Measurements from ENCODE around the gene RALGDS. TPM values are rescaled to one million over a fixed set of nuclear protein-coding genes. Genes with fewer than 3 reads are reported as not detected.

RALGDS gene
- total and polyA plus RNA-seq, 2 of the 13 experiments (the other 11 are each of a cell fraction or from before 2014, with no cell fraction given): 12.9 to 25.5 TPM

DNA sequence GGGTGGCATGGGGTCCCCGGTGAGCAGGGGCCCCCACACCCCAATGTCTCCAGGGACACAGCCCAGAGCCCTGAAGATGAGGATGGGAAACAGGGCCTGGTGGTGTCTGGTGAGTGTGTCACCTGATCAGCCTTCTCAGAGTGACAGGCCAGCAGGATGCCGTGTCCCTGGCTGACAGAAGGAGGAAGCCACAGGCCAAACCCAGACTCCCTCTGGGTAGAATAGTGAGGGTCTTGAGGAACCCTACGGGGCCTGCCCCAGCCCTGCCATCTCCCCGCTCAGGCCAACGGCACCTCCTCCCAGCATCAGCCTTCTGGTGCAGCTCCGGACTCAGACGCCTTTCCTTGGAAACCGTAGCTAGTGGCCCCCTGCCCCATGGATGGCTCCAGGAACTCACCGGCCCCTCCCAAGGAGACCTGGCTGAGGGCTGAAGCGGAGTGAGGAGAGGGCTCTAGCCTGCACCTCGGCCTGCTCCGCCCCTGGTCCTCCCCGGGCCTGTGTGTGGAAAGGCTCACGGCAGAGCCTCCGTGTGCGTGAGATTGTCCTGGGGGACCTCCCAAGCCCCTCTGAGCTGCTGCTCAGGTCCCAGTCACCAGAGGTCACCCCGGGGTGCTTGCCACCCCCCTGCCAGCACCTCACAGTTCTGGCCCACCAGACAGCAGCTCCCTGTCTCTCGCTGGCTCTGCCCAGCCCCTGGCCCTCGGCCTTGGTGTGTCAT, 6.0 kb downstream of the RALGDS start (continued):
- TF ChIP-seq, protein P1, sequence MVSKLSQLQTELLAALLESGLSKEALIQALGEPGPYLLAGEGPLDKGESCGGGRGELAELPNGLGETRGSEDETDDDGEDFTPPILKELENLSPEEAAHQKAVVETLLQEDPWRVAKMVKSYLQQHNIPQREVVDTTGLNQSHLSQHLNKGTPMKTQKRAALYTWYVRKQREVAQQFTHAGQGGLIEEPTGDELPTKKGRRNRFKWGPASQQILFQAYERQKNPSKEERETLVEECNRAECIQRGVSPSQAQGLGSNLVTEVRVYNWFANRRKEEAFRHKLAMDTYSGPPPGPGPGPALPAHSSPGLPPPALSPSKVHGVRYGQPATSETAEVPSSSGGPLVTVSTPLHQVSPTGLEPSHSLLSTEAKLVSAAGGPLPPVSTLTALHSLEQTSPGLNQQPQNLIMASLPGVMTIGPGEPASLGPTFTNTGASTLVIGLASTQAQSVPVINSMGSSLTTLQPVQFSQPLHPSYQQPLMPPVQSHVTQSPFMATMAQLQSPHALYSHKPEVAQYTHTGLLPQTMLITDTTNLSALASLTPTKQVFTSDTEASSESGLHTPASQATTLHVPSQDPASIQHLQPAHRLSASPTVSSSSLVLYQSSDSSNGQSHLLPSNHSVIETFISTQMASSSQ (IDR thresholded peaks at IDR 0.05; ENCODE audit: low read depth): no peak
- TF ChIP-seq, protein P1 (CRISPR knock-in tag; IDR thresholded peaks at IDR 0.05; ENCODE audit: borderline replicate concordance): no peak
- TF ChIP-seq ZNF451 (CRISPR knock-in tag; IDR thresholded peaks at IDR 0.05) (no peak), ZNF7 (CRISPR knock-in tag; IDR thresholded peaks at IDR 0.05) (no peak), KLF15 (CRISPR knock-in tag; IDR thresholded peaks at IDR 0.05; ENCODE audit: borderline replicate concordance) (no peak), ZC3H4 (CRISPR knock-in tag; IDR thresholded peaks at IDR 0.05; ENCODE audit: borderline replicate concordance) (no peak), ZNF24 (IDR thresholded peaks at IDR 0.05) (no peak), SYNCRIP (IDR thresholded peaks at IDR 0.05; ENCODE audit: insufficient read depth, low read depth, low read length) (no peak)
- TF ChIP-seq, protein P2, sequence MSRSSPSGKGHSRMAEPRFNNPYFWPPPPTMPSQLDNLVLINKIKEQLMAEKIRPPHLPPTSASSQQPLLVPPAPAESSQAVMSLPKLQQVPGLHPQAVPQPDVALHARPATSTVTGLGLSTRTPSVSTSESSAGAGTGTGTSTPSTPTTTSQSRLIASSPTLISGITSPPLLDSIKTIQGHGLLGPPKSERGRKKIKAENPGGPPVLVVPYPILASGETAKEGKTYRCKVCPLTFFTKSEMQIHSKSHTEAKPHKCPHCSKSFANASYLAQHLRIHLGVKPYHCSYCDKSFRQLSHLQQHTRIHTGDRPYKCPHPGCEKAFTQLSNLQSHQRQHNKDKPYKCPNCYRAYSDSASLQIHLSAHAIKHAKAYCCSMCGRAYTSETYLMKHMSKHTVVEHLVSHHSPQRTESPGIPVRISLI (CRISPR knock-in tag; IDR thresholded peaks at IDR 0.05; ENCODE audit: borderline replicate concordance): no peak
- TF ChIP-seq, protein P3, sequence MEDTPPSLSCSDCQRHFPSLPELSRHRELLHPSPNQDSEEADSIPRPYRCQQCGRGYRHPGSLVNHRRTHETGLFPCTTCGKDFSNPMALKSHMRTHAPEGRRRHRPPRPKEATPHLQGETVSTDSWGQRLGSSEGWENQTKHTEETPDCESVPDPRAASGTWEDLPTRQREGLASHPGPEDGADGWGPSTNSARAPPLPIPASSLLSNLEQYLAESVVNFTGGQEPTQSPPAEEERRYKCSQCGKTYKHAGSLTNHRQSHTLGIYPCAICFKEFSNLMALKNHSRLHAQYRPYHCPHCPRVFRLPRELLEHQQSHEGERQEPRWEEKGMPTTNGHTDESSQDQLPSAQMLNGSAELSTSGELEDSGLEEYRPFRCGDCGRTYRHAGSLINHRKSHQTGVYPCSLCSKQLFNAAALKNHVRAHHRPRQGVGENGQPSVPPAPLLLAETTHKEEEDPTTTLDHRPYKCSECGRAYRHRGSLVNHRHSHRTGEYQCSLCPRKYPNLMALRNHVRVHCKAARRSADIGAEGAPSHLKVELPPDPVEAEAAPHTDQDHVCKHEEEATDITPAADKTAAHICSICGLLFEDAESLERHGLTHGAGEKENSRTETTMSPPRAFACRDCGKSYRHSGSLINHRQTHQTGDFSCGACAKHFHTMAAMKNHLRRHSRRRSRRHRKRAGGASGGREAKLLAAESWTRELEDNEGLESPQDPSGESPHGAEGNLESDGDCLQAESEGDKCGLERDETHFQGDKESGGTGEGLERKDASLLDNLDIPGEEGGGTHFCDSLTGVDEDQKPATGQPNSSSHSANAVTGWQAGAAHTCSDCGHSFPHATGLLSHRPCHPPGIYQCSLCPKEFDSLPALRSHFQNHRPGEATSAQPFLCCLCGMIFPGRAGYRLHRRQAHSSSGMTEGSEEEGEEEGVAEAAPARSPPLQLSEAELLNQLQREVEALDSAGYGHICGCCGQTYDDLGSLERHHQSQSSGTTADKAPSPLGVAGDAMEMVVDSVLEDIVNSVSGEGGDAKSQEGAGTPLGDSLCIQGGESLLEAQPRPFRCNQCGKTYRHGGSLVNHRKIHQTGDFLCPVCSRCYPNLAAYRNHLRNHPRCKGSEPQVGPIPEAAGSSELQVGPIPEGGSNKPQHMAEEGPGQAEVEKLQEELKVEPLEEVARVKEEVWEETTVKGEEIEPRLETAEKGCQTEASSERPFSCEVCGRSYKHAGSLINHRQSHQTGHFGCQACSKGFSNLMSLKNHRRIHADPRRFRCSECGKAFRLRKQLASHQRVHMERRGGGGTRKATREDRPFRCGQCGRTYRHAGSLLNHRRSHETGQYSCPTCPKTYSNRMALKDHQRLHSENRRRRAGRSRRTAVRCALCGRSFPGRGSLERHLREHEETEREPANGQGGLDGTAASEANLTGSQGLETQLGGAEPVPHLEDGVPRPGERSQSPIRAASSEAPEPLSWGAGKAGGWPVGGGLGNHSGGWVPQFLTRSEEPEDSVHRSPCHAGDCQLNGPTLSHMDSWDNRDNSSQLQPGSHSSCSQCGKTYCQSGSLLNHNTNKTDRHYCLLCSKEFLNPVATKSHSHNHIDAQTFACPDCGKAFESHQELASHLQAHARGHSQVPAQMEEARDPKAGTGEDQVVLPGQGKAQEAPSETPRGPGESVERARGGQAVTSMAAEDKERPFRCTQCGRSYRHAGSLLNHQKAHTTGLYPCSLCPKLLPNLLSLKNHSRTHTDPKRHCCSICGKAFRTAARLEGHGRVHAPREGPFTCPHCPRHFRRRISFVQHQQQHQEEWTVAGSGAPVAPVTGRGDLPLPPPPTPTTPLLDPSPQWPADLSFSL (CRISPR knock-in tag; IDR thresholded peaks at IDR 0.05): no peak
- TF ChIP-seq, protein P4, sequence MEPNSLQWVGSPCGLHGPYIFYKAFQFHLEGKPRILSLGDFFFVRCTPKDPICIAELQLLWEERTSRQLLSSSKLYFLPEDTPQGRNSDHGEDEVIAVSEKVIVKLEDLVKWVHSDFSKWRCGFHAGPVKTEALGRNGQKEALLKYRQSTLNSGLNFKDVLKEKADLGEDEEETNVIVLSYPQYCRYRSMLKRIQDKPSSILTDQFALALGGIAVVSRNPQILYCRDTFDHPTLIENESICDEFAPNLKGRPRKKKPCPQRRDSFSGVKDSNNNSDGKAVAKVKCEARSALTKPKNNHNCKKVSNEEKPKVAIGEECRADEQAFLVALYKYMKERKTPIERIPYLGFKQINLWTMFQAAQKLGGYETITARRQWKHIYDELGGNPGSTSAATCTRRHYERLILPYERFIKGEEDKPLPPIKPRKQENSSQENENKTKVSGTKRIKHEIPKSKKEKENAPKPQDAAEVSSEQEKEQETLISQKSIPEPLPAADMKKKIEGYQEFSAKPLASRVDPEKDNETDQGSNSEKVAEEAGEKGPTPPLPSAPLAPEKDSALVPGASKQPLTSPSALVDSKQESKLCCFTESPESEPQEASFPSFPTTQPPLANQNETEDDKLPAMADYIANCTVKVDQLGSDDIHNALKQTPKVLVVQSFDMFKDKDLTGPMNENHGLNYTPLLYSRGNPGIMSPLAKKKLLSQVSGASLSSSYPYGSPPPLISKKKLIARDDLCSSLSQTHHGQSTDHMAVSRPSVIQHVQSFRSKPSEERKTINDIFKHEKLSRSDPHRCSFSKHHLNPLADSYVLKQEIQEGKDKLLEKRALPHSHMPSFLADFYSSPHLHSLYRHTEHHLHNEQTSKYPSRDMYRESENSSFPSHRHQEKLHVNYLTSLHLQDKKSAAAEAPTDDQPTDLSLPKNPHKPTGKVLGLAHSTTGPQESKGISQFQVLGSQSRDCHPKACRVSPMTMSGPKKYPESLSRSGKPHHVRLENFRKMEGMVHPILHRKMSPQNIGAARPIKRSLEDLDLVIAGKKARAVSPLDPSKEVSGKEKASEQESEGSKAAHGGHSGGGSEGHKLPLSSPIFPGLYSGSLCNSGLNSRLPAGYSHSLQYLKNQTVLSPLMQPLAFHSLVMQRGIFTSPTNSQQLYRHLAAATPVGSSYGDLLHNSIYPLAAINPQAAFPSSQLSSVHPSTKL (CRISPR knock-in tag; IDR thresholded peaks at IDR 0.05): no peak
